ENCODE data around the gene AMBRA1. TPM values are rescaled to one million over a fixed set of nuclear protein-coding genes. Genes with fewer than 3 reads are reported as not detected.
A peak's percentile ranks its signal among the peaks of the same experiment; 100 is the strongest.
"Not testable (repeated sequence)": the region's sequence is repeated elsewhere in the genome, so short reads cannot be mapped to it uniquely, and the experiment has no call there.

Gene AMBRA1
- polyA plus RNA-seq, 1 of the 3 experiments (the other 2 are of a cell fraction): 10.4 TPM

GRCh38 chr11:46520971-46521745, 72.7 kb downstream of the AMBRA1 start:
- 0 out of 2 replicates have a peak overlapping the region, but pooled peaks have one; percentile 14 for H3K4me2 ChIP-seq
- H3K27ac ChIP-seq (ENCODE audit: low read depth in 2 of 2, low read length in 1 of 2): peak overlapping the region; percentile 23 to 43; a peak in 2 of 4 replicates
- H3K79me2 ChIP-seq (ENCODE audit: insufficient read depth): peaks cover 91% of the 10 kb centered on the region

GRCh38 chr11:46519351-46519750, 74.5 kb downstream of the AMBRA1 start:
- Histone ChIP-seq H2AFZ (ENCODE audit: low read depth) (no peak overlapping the region), H3K4me1 (ENCODE audit: control insufficient read depth in 1 of 2, insufficient read depth in 2 of 2, low read depth in 1 of 2, low read length in 1 of 2) (peaks cover 14 to 43% of the 10 kb centered on the region in 2 experiments), H4K20me1 (ENCODE audit: insufficient read depth) (peaks cover 49% of the 10 kb centered on the region), H3K4me3 (ENCODE audit: low read depth in 2 of 2, low read length in 1 of 2) (no peak overlapping the region), H3K9me2 (no peaks in the 10 kb centered on the region), H3K9me3 (no peaks in the 10 kb centered on the region), H3K9ac (no peak overlapping the region), H3F3A (replicated peaks; ENCODE audit: insufficient read depth) (peaks cover 21% of the 10 kb centered on the region), H3K27me3 (ENCODE audit: insufficient read depth) (no peaks in the 10 kb centered on the region), H3K27ac (ENCODE audit: low read depth in 2 of 2, low read length in 1 of 2) (no peak overlapping the region), H3K79me2 (ENCODE audit: insufficient read depth) (peaks cover 94% of the 10 kb centered on the region), H3K4me2 (no peak overlapping the region), H3K36me3 (replicated peaks in 1 of 2; ENCODE audit: control insufficient read depth in 1 of 2, insufficient read depth in 2 of 2, low read length in 1 of 2) (peaks cover 0 to 5% of the 10 kb centered on the region in 2 experiments)
- no peak for DNase-seq
- TF ChIP-seq FOSL2 (IDR thresholded peaks at IDR 0.05; ENCODE audit: borderline replicate concordance, low read depth) (no peak), IRF3 (IDR thresholded peaks at IDR 0.05; ENCODE audit: low read depth, low read length) (no peak), USF2 (IDR thresholded peaks at IDR 0.05; ENCODE audit: borderline replicate concordance, low read depth, low read length) (no peak), USF1 (IDR thresholded peaks at IDR 0.05; ENCODE audit: borderline replicate concordance, low read depth) (no peak), EP300 (IDR thresholded peaks at IDR 0.05; ENCODE audit: borderline replicate concordance in 1 of 2, low read depth in 1 of 2, low read length in 1 of 2) (no peak), TAF1 (IDR thresholded peaks at IDR 0.05; ENCODE audit: borderline replicate concordance, low read depth, low read length) (no peak), MAX (IDR thresholded peaks at IDR 0.05; ENCODE audit: low read depth) (no peak)
- ChIA-PET POLR2A (no interaction called here), CTCF (interaction anchor here (1.1 to 3.5 kb wide), 8 partner anchors 10 to 152 kb away, joined by 3 to 21 read pairs (median 4); no protein-coding TSS in a partner anchor)
- 84% methylated on average over 3 of the region's 3 CpGs for WGBS (ENCODE audit: low lambda C conversion rate)

More at GRCh38 chr11:46520971-46521745, 72.7 kb downstream of the AMBRA1 start:
- H3K4me3 ChIP-seq (ENCODE audit: low read depth in 2 of 2, low read length in 1 of 2): no peak overlapping the region
- peaks cover 17% of the 10 kb centered on the region for H3F3A ChIP-seq (replicated peaks; ENCODE audit: insufficient read depth)
- DNase-seq: no peak
- WGBS (ENCODE audit: low lambda C conversion rate): 94% methylated on average over 8 of the region's 8 CpGs
- ChIA-PET POLR2A (no interaction called here), CTCF (interaction anchor here (3.2 to 3.5 kb wide), 2 partner anchors 8 to 17 kb away, joined by 10 to 21 read pairs; no protein-coding TSS in a partner anchor)
- no peaks in the 10 kb centered on the region for H3K9me3 ChIP-seq
- H3K9ac ChIP-seq: no peak overlapping the region
- no peak overlapping the region for H2AFZ ChIP-seq (ENCODE audit: low read depth)
- no peaks in the 10 kb centered on the region for H3K9me2 ChIP-seq
- H3K27me3 ChIP-seq (ENCODE audit: insufficient read depth): no peaks in the 10 kb centered on the region
- peaks cover 0 to 5% of the 10 kb centered on the region in 2 experiments for H3K36me3 ChIP-seq (replicated peaks in 1 of 2; ENCODE audit: control insufficient read depth in 1 of 2, insufficient read depth in 2 of 2, low read length in 1 of 2)
- TF ChIP-seq JUND (IDR thresholded peaks at IDR 0.05) (peak; percentile 41; the same call in 1 of the 2 replicates), POLR2AphosphoS5 (IDR thresholded peaks at IDR 0.05; ENCODE audit: low read depth, low read length) (no peak), EZH2phosphoT487 (IDR thresholded peaks at IDR 0.05; ENCODE audit: borderline replicate concordance, low read depth) (no peak)
- peaks cover 6 to 43% of the 10 kb centered on the region in 2 experiments; a peak in 3 of 4 replicates for H3K4me1 ChIP-seq (ENCODE audit: control insufficient read depth in 1 of 2, insufficient read depth in 2 of 2, low read depth in 1 of 2, low read length in 1 of 2)
- peaks cover 52% of the 10 kb centered on the region for H4K20me1 ChIP-seq (ENCODE audit: insufficient read depth)

- H3K9me2 ChIP-seq; H3K4me3 ChIP-seq (ENCODE audit: low read depth in 2 of 2, low read length in 1 of 2); H3K27me3 ChIP-seq (ENCODE audit: insufficient read depth); DNase-seq; POLR2A ChIA-PET; H3K36me3 ChIP-seq (replicated peaks in 1 of 2; ENCODE audit: control insufficient read depth in 1 of 2, insufficient read depth in 2 of 2, low read length in 1 of 2); H3K9ac ChIP-seq; H2AFZ ChIP-seq (ENCODE audit: low read depth); H3K4me2 ChIP-seq; H3K9me3 ChIP-seq; H3K27ac ChIP-seq (ENCODE audit: low read depth in 2 of 2, low read length in 1 of 2): not testable (repeated sequence)
- CTCF ChIA-PET: interaction anchor here (1.1 to 3.5 kb wide), 8 partner anchors 10 to 152 kb away, joined by 3 to 21 read pairs (median 4); no protein-coding TSS in a partner anchor
- peaks cover 21% of the 10 kb centered on the region for H3F3A ChIP-seq (replicated peaks; ENCODE audit: insufficient read depth)
- peaks cover 50% of the 10 kb centered on the region for H4K20me1 ChIP-seq (ENCODE audit: insufficient read depth)
- H3K79me2 ChIP-seq (ENCODE audit: insufficient read depth): peaks cover 94% of the 10 kb centered on the region
- peaks cover 18 to 47% of the 10 kb centered on the region in 2 experiments for H3K4me1 ChIP-seq (ENCODE audit: control insufficient read depth in 1 of 2, insufficient read depth in 2 of 2, low read depth in 1 of 2, low read length in 1 of 2)
- 99% methylated on average over 7 of the region's 7 CpGs for WGBS (ENCODE audit: low lambda C conversion rate)
These were observed 74.9 kb downstream of the AMBRA1 start for GRCh38 chr11:46518928-46519327.
